ENCODE results near the gene CBLN3.

DNA sequence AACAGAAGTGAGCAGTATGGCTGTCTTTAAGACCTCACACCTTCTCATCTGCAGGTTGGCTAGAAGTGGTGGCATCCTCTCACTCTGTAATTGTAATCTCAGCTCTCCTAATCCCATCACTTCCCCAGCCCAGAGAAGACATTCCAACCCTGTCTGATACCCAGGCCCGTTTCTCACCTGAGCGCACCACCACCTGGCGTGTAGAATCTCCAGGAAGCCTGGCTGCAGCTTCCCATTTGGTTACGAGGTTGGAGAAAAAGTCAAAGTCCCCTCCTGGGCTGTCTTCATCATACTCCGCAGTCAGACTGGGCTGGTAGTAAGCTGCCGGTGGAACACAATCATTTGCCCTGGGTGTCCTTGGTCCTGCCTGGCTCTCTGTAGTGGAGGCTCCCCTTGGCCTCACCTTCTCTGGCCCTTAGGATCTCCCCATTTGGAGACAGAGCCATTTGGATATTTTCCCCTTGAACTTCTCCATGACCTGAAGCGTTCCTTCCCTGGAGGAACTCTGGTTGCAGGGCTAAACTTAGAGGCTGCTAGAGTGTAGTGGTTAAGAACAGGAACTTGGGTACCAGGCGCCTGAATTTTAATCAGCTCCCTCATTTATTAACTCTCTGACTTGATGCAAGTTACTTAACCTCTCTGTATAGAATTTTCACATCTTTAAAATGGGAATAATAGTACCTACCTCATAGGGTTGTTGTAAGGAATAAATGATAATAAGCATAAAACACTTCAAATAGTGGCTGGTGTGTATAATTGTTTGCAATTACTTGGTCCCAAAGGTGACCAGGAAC lies 11.3 kb upstream of the CBLN3 start:
- TF ChIP-seq, protein P1, sequence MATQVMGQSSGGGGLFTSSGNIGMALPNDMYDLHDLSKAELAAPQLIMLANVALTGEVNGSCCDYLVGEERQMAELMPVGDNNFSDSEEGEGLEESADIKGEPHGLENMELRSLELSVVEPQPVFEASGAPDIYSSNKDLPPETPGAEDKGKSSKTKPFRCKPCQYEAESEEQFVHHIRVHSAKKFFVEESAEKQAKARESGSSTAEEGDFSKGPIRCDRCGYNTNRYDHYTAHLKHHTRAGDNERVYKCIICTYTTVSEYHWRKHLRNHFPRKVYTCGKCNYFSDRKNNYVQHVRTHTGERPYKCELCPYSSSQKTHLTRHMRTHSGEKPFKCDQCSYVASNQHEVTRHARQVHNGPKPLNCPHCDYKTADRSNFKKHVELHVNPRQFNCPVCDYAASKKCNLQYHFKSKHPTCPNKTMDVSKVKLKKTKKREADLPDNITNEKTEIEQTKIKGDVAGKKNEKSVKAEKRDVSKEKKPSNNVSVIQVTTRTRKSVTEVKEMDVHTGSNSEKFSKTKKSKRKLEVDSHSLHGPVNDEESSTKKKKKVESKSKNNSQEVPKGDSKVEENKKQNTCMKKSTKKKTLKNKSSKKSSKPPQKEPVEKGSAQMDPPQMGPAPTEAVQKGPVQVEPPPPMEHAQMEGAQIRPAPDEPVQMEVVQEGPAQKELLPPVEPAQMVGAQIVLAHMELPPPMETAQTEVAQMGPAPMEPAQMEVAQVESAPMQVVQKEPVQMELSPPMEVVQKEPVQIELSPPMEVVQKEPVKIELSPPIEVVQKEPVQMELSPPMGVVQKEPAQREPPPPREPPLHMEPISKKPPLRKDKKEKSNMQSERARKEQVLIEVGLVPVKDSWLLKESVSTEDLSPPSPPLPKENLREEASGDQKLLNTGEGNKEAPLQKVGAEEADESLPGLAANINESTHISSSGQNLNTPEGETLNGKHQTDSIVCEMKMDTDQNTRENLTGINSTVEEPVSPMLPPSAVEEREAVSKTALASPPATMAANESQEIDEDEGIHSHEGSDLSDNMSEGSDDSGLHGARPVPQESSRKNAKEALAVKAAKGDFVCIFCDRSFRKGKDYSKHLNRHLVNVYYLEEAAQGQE (IDR thresholded peaks at IDR 0.05; ENCODE audit: borderline replicate concordance): no peak
- TF ChIP-seq MXI1 (conservative IDR thresholded peaks at IDR 0.05; ENCODE audit: poor library complexity, severe bottlenecking) (no peak), RAD21 (conservative IDR thresholded peaks at IDR 0.05) (no peak)
